Pulmonary artery endothelial cell (primary cell): Measurements from ENCODE around the gene FBXL13. TPM values are rescaled to one million over a fixed set of nuclear protein-coding genes. Genes with fewer than 3 reads are reported as not detected.
"Not testable (repeated sequence)": the region's sequence is repeated elsewhere in the genome, so short reads cannot be mapped to it uniquely, and the experiment has no call there.

ENCODE experiments used
- DNase-seq: peaks from one replicate; pipeline ENCODE4 v3.0.0-alpha.2; 2011; ENCODE audit warnings: low read depth, low spot score
- total RNA-seq: library from RNA; depleted of rRNA; stranded (reverse); fragments of >200 nt; gene quantifications from 2 replicates; pipeline ENCODE4 v1.2.3, GENCODE V29; 2014

FBXL13 gene
- total RNA-seq, 1 donor from 2014 or later, result 0.73 TPM

- no peak for DNase-seq
These were observed 215.4 kb downstream of the FBXL13 start for GRCh38 chr7:102859084-102859798.

GRCh38 chr7:102856036-102856435, 218.6 kb downstream of the FBXL13 start:
- DNase-seq, result no peak

GRCh38 chr7:102849538-102849937, 225.1 kb downstream of the FBXL13 start:
- DNase-seq, result no peak

- no peak for DNase-seq
These were observed 225.5 kb downstream of the FBXL13 start for GRCh38 chr7:102849079-102849478.

GRCh38 chr7:102845346-102845745, 229.2 kb downstream of the FBXL13 start:
- no peak for DNase-seq

GRCh38 chr7:102843850-102844249, 230.7 kb downstream of the FBXL13 start:
- no peak for DNase-seq

GRCh38 chr7:102842284-102842683, 232.3 kb downstream of the FBXL13 start:
- DNase-seq, result no peak

GRCh38 chr7:102841290-102841689, 233.3 kb downstream of the FBXL13 start:
- no peak for DNase-seq

- no peak for DNase-seq
These were observed 234.2 kb downstream of the FBXL13 start for GRCh38 chr7:102840404-102840803.

GRCh38 chr7:102838572-102839101, 236.0 kb downstream of the FBXL13 start:
- not testable (repeated sequence) for DNase-seq

GRCh38 chr7:102837802-102838201, 236.8 kb downstream of the FBXL13 start:
- no peak for DNase-seq

- DNase-seq, result no peak
These were observed 237.6 kb downstream of the FBXL13 start for GRCh38 chr7:102836977-102837376.

- DNase-seq, result peak; percentile 76
These were observed 238.2 kb downstream of the FBXL13 start for GRCh38 chr7:102836191-102836919.

- DNase-seq, result peak; percentile 47
These were observed 239.6 kb downstream of the FBXL13 start for GRCh38 chr7:102834999-102835398.

GRCh38 chr7:102834466-102834865, 240.1 kb downstream of the FBXL13 start:
- DNase-seq, result no peak

GRCh38 chr7:102833343-102833742, 241.3 kb downstream of the FBXL13 start:
- DNase-seq, result no peak

GRCh38 chr7:102832674-102833073, 241.9 kb downstream of the FBXL13 start:
- no peak for DNase-seq

GRCh38 chr7:102830197-102830596, 244.4 kb downstream of the FBXL13 start:
- no peak for DNase-seq

- no peak for DNase-seq
These were observed 245.5 kb downstream of the FBXL13 start for GRCh38 chr7:102829075-102829474.

- DNase-seq, result no peak
These were observed 246.3 kb downstream of the FBXL13 start for GRCh38 chr7:102828286-102828685.

- DNase-seq, result no peak
These were observed 251.0 kb downstream of the FBXL13 start for GRCh38 chr7:102823390-102824119.
